ENCODE results near the gene NFE2.
A peak's percentile ranks its signal among the peaks of the same experiment; 100 is the strongest.

The NFE2 gene

DNA sequence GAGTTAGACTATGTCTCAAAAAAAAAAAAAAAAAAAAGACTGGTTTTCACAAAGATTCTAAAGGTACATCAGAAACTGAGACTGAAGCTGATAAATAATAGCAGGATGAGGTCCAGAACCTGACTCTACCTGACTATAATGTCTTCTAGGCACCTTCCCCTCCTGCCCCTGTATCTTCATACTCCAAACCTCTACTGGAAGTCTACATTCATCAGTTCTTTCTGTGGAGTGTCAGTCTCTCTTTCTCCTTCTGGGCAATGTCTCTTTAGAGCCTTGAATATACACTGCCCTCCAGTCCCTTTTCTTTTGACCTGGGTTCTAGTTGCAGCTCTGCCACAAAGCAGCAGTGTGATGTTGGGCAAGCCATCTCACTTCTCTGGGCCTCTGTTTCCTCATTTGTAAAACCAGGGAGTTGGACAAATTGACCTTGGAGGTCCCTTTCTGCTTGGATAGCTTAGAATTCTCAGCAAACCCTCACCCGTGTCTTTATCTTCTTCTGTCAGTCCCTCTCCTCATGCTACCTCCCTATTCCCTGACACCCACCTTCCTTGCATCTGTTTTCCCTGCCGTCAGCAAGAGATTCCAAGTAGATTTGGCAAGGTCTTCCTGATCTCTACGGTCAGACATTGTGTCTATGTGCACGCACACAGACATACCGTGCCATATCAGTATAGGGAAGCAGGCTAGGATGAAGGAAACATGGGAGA is 4.3 kb downstream of the NFE2 start:
- Histone ChIP-seq H2AK5ac (ENCODE audit: low read length) (no peak overlapping the region), H3K4ac (ENCODE audit: low read depth, low read length) (no peak overlapping the region), H3K27me3 (ENCODE audit: insufficient read depth, low read length, poor library complexity) (no peaks in the 10 kb centered on the region), H3K4me3 (ENCODE audit: low read length) (no peak overlapping the region), H3K18ac (ENCODE audit: low read length) (no peak overlapping the region), H4K5ac (ENCODE audit: low read length) (no peak overlapping the region), H2BK15ac (replicated peaks; ENCODE audit: low read depth) (no peak overlapping the region), H3K79me2 (ENCODE audit: control insufficient read depth, insufficient read depth, low read length) (no peaks in the 10 kb centered on the region), H3K79me1 (ENCODE audit: low read length) (no peaks in the 10 kb centered on the region), H4K8ac (ENCODE audit: low read depth, low read length) (no peak overlapping the region), H2BK5ac (ENCODE audit: low read length) (no peak overlapping the region), H3K23ac (ENCODE audit: low read length) (no peak overlapping the region), H3K9ac (ENCODE audit: low read length) (no peak overlapping the region), H3K27ac (ENCODE audit: low read depth, low read length) (no peak overlapping the region), H3K4me2 (ENCODE audit: low read length) (no peak overlapping the region), H3K4me1 (ENCODE audit: control insufficient read depth, low read depth, low read length) (peaks cover 12% of the 10 kb centered on the region), H2BK120ac (ENCODE audit: low read depth, low read length) (no peak overlapping the region), H3K56ac (ENCODE audit: low read length) (no peak overlapping the region), H3K36me3 (ENCODE audit: control insufficient read depth, insufficient read depth, low read length) (no peaks in the 10 kb centered on the region)
- no CpG with 5 or more reads among the region's 5 CpGs for WGBS (ENCODE audit: extremely low coverage, insufficient coverage, low lambda C conversion rate)
- no peak for DNase-seq

DNA sequence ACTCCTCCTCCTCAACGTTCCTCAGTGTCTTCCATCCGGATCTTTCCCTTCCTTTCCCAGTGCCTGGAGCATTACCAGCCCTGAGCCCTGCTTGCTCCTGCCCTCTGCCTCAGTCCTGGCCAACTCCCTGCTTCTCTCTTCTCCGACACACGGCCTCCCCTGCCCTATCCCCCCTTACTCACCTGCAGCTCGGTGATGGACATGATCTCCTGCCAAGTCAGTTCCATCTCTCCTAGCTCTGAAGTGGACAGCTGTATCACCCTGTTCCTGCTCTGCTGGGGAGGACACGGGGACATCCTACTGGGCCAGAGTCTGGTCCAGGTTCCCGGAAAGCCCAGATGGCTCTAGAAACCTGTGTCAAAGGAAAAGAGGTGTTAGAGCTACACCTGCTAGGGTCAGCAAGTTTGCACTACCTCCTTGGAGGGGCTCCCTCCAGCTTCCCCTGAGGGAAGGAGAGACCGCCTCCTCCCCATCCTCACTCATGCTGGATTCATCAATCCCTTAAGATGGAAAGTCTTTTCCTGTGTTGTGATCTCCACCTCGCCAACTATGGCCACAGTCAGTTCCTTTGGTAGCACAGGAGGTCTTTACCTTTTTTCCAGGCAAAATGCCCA is 5.8 kb downstream of the NFE2 start:
- no peak for DNase-seq
- no peak overlapping the region for H3K27ac ChIP-seq (ENCODE audit: low read depth, low read length)
- no peak overlapping the region for H3K4me2 ChIP-seq (ENCODE audit: low read length)
- H3K4ac ChIP-seq (ENCODE audit: low read depth, low read length) = no peak overlapping the region
- H3K18ac ChIP-seq (ENCODE audit: low read length) = no peak overlapping the region
- H3K9ac ChIP-seq (ENCODE audit: low read length) = no peak overlapping the region
- H2BK5ac ChIP-seq (ENCODE audit: low read length) = no peak overlapping the region
- no peak overlapping the region for H3K56ac ChIP-seq (ENCODE audit: low read length)
- no peak overlapping the region for H4K8ac ChIP-seq (ENCODE audit: low read depth, low read length)
- H3K36me3 ChIP-seq (ENCODE audit: control insufficient read depth, insufficient read depth, low read length) = no peaks in the 10 kb centered on the region
- no peak overlapping the region for H3K4me3 ChIP-seq (ENCODE audit: low read length)
- H3K4me1 ChIP-seq (ENCODE audit: control insufficient read depth, low read depth, low read length) = peaks cover 3% of the 10 kb centered on the region
- no peak overlapping the region for H4K5ac ChIP-seq (ENCODE audit: low read length)
- H2BK120ac ChIP-seq (ENCODE audit: low read depth, low read length) = no peak overlapping the region
- H3K79me2 ChIP-seq (ENCODE audit: control insufficient read depth, insufficient read depth, low read length) = no peaks in the 10 kb centered on the region
- no peaks in the 10 kb centered on the region for H3K27me3 ChIP-seq (ENCODE audit: insufficient read depth, low read length, poor library complexity)
- no peak overlapping the region for H2AK5ac ChIP-seq (ENCODE audit: low read length)
- no peak overlapping the region for H3K23ac ChIP-seq (ENCODE audit: low read length)
- no CpG with 5 or more reads among the region's 9 CpGs for WGBS (ENCODE audit: extremely low coverage, insufficient coverage, low lambda C conversion rate)
- H3K79me1 ChIP-seq (ENCODE audit: low read length) = no peaks in the 10 kb centered on the region
- H2BK15ac ChIP-seq (replicated peaks; ENCODE audit: low read depth) = no peak overlapping the region

DNA sequence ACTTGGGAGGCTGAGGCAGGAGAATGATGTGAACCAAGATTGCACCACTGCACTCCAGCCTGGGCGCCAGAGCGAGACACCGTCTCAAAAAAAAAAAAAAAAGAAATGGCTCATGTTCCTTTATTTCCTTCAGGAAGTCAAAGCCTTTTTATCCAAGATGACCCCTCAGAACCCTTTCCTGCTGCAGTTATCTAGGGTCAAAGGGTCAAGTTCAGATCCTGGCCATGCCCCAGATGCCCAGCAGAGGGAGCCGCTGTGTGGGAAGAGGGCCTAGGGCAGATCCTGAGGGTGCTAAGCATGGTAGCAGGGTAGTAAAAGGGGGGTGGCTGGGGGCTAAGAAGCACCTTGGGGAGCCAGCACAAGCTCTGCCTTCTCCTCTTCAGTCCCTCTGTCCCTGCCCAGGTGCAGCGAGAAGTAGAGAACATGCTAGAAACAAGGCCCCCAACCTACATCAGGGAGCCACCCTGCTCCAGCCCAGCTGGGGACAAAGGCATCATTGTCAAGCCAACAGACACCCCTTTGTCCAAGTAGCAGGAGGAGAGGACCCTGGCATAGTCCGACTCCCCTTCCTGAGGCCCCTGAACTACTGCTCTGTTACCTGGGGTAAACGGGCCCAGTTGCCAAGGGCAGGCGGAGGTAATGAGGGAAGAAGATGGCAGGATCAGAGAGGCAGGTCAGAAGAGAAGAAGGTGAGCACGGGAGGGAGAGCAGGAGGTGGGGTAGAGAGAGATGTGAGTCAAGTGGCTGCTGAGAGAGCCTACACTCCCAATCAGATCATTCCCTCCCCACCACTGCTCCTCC is 6.5 kb downstream of the NFE2 start:
- no peaks in the 10 kb centered on the region for H3K4me1 ChIP-seq (ENCODE audit: control insufficient read depth, low read depth, low read length)
- H3K4me3 ChIP-seq (ENCODE audit: low read length) = no peak overlapping the region
- no peaks in the 10 kb centered on the region for H3K79me1 ChIP-seq (ENCODE audit: low read length)
- no peak overlapping the region for H2BK5ac ChIP-seq (ENCODE audit: low read length)
- H2BK120ac ChIP-seq (ENCODE audit: low read depth, low read length) = no peak overlapping the region
- H3K9ac ChIP-seq (ENCODE audit: low read length) = no peak overlapping the region
- no peak overlapping the region for H2BK15ac ChIP-seq (replicated peaks; ENCODE audit: low read depth)
- no peak overlapping the region for H3K27ac ChIP-seq (ENCODE audit: low read depth, low read length)
- H3K18ac ChIP-seq (ENCODE audit: low read length) = no peak overlapping the region
- no peak overlapping the region for H3K4ac ChIP-seq (ENCODE audit: low read depth, low read length)
- no peaks in the 10 kb centered on the region for H3K27me3 ChIP-seq (ENCODE audit: insufficient read depth, low read length, poor library complexity)
- H4K5ac ChIP-seq (ENCODE audit: low read length) = no peak overlapping the region
- peak; percentile 73 for DNase-seq
- no peaks in the 10 kb centered on the region for H3K36me3 ChIP-seq (ENCODE audit: control insufficient read depth, insufficient read depth, low read length)
- no CpG with 5 or more reads among the region's 9 CpGs for WGBS (ENCODE audit: extremely low coverage, insufficient coverage, low lambda C conversion rate)
- H2AK5ac ChIP-seq (ENCODE audit: low read length) = no peak overlapping the region
- H3K56ac ChIP-seq (ENCODE audit: low read length) = no peak overlapping the region
- H3K23ac ChIP-seq (ENCODE audit: low read length) = no peak overlapping the region
- H4K8ac ChIP-seq (ENCODE audit: low read depth, low read length) = no peak overlapping the region
- no peaks in the 10 kb centered on the region for H3K79me2 ChIP-seq (ENCODE audit: control insufficient read depth, insufficient read depth, low read length)
- H3K4me2 ChIP-seq (ENCODE audit: low read length) = no peak overlapping the region

DNA sequence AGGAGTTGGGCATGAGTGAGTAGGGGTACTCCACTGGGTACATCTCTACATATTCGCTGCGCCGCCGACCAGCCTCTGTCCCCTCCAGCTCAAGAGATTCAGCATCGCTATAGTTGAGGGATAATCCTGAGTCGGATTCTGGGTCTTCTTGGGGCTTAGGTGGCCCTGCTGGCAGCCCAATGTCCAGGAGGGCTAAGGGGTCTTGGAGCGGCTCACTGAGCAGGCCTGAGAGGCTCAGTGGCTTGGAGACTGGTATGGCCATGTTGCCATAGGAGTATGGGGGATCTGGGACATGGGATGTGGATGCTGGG is 7.9 kb downstream of the NFE2 start:
- Histone ChIP-seq H2BK120ac (ENCODE audit: low read depth, low read length) (no peak overlapping the region), H3K56ac (ENCODE audit: low read length) (no peak overlapping the region), H2BK5ac (ENCODE audit: low read length) (no peak overlapping the region), H3K23ac (ENCODE audit: low read length) (no peak overlapping the region), H3K4me2 (ENCODE audit: low read length) (no peak overlapping the region), H3K27ac (ENCODE audit: low read depth, low read length) (no peak overlapping the region), H2BK15ac (replicated peaks; ENCODE audit: low read depth) (no peak overlapping the region), H2AK5ac (ENCODE audit: low read length) (no peak overlapping the region), H4K8ac (ENCODE audit: low read depth, low read length) (no peak overlapping the region), H3K4me1 (ENCODE audit: control insufficient read depth, low read depth, low read length) (no peaks in the 10 kb centered on the region), H3K18ac (ENCODE audit: low read length) (no peak overlapping the region), H3K4me3 (ENCODE audit: low read length) (no peak overlapping the region), H4K5ac (ENCODE audit: low read length) (no peak overlapping the region), H3K79me2 (ENCODE audit: control insufficient read depth, insufficient read depth, low read length) (no peaks in the 10 kb centered on the region), H3K9ac (ENCODE audit: low read length) (no peak overlapping the region), H3K4ac (ENCODE audit: low read depth, low read length) (no peak overlapping the region), H3K36me3 (ENCODE audit: control insufficient read depth, insufficient read depth, low read length) (no peaks in the 10 kb centered on the region), H3K27me3 (ENCODE audit: insufficient read depth, low read length, poor library complexity) (no peaks in the 10 kb centered on the region), H3K79me1 (ENCODE audit: low read length) (no peaks in the 10 kb centered on the region)
- no CpG with 5 or more reads among the region's 7 CpGs for WGBS (ENCODE audit: extremely low coverage, insufficient coverage, low lambda C conversion rate)
- no peak for DNase-seq

DNA sequence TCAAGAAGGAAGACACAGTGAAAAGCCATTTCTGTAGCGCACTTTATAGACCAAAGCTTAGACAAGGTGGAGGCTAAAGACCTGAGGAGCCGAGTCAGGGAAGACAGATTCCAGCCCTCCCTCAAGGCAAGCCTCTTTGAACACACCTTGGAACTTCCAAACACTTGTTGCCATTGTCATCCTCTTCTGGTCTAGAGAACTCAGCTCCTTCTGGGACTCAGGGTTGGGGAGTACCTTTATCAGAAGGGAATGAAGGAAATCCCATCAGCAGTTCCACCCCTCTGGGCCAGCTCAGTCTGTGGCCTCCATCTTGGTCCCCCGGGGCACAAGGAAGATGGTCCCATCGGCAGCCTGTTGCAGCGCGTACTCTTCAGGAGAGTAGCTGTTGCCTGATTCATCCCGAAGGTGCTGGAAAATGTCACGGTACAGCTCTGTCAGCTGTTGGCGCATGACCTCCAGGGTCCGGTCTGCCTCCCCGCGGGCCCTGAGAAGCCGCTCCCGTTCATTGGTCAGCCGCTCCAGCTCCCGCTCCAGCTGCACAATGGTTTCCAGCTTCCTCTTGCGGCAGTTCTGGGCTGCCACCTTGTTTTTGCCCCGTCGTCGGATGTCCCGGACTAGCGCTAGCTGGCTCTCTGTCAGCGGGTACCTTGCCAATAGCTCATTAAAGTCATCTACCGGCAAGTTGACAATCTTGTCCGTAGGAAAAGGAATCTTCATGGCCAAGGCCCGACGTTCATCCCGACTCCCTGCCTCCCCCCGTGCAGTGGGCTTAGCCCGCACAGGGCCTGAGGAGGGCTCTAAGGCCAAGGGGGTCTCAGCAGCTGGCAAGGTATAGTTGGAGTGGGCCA is 8.5 kb downstream of the NFE2 start:
- H3K56ac ChIP-seq (ENCODE audit: low read length) = no peak overlapping the region
- no peaks in the 10 kb centered on the region for H3K79me1 ChIP-seq (ENCODE audit: low read length)
- H3K23ac ChIP-seq (ENCODE audit: low read length) = no peak overlapping the region
- H3K27me3 ChIP-seq (ENCODE audit: insufficient read depth, low read length, poor library complexity) = no peaks in the 10 kb centered on the region
- no peaks in the 10 kb centered on the region for H3K79me2 ChIP-seq (ENCODE audit: control insufficient read depth, insufficient read depth, low read length)
- WGBS (ENCODE audit: extremely low coverage, insufficient coverage, low lambda C conversion rate) = no CpG with 5 or more reads among the region's 30 CpGs
- no peak overlapping the region for H2BK120ac ChIP-seq (ENCODE audit: low read depth, low read length)
- no peak for DNase-seq
- no peak overlapping the region for H3K4me3 ChIP-seq (ENCODE audit: low read length)
- no peak overlapping the region for H3K9ac ChIP-seq (ENCODE audit: low read length)
- no peaks in the 10 kb centered on the region for H3K4me1 ChIP-seq (ENCODE audit: control insufficient read depth, low read depth, low read length)
- peaks cover 2% of the 10 kb centered on the region for H3K36me3 ChIP-seq (ENCODE audit: control insufficient read depth, insufficient read depth, low read length)
- H3K4ac ChIP-seq (ENCODE audit: low read depth, low read length) = no peak overlapping the region
- no peak overlapping the region for H3K27ac ChIP-seq (ENCODE audit: low read depth, low read length)
- no peak overlapping the region for H2BK15ac ChIP-seq (replicated peaks; ENCODE audit: low read depth)
- H2BK5ac ChIP-seq (ENCODE audit: low read length) = no peak overlapping the region
- no peak overlapping the region for H4K8ac ChIP-seq (ENCODE audit: low read depth, low read length)
- H2AK5ac ChIP-seq (ENCODE audit: low read length) = no peak overlapping the region
- no peak overlapping the region for H3K18ac ChIP-seq (ENCODE audit: low read length)
- no peak overlapping the region for H4K5ac ChIP-seq (ENCODE audit: low read length)
- no peak overlapping the region for H3K4me2 ChIP-seq (ENCODE audit: low read length)

Data from mesendoderm (in vitro differentiated cells).